B cell (primary cell): ENCODE data around the gene WDFY4. TPM values are rescaled to one million over a fixed set of nuclear protein-coding genes. Genes with fewer than 3 reads are reported as not detected.

Experiments
- ATAC-seq: fragments of 200-7000 bp; cut with Tn5 transposase; one replicate; pipeline ENCODE4 v1.10.0; 2021; ENCODE audit warnings: low read depth, mild to moderate bottlenecking, moderate number of reproducible peaks, moderate library complexity
- CTCF ChIA-PET: fragments of 350-600 bp; sonication (Branson Sonifier 250); formaldehyde crosslinking; loops from one replicate; lab custom pipeline; 2021; ENCODE audit warnings: antibody characterized with exemption, inconsistent platforms; lab: Charles Lee
- POLR2A ChIA-PET: fragments of 350-600 bp; sonication (Branson Sonifier 250); formaldehyde crosslinking; loops from one replicate; lab custom pipeline; 2021; ENCODE audit warnings: antibody characterized with exemption; lab: Charles Lee
- DNase-seq: peaks from one replicate; pipeline ENCODE4 v3.0.0; 2013
- H2AFZ ChIP-seq: 2 replicates; pipeline ENCODE4 v1.6.1; 2012; ENCODE audit warnings: mild to moderate bottlenecking, low read depth, low read length; ENCODE audit not compliant: insufficient read depth, poor library complexity, severe bottlenecking
- H3K27ac ChIP-seq, 2 donors: 1 replicate in 1 of 2; 2 replicates in 1 of 2; pipeline ENCODE4 v1.5.1; 2012 to 2013; ENCODE audit warnings: low read length in 2 of 2, mild to moderate bottlenecking in 2 of 2, moderate library complexity in 1 of 2
- H3K27me3 ChIP-seq, 4 experiments: fragments of 200-600 bp in 1 of 4; sonication (generic) in 1 of 4; replicated peaks in 1 of 4; 1 replicate in 2 of 4; 2 replicates in 2 of 4; pipeline versions ENCODE4 v1.6.1 to v1.7.0; 2013 to 2016; ENCODE audit warnings: low read length in 3 of 4, mild to moderate bottlenecking in 2 of 4, mixed read lengths in 1 of 4, moderate library complexity in 1 of 4; ENCODE audit not compliant: insufficient read depth in 4 of 4, control insufficient read depth in 3 of 4; ENCODE audit errors: control extremely low read depth in 1 of 4
- H3K36me3 ChIP-seq, 2 experiments: replicated peaks in 1 of 2; 1 replicate in 1 of 2; 2 replicates in 1 of 2; pipeline versions ENCODE4 v1.6.1 to v1.7.1; 2013; ENCODE audit warnings: low read length in 1 of 2; ENCODE audit not compliant: insufficient read depth in 2 of 2, control insufficient read depth in 1 of 2; ENCODE audit errors: control extremely low read depth in 1 of 2, extremely low read depth in 1 of 2
- H3K4me1 ChIP-seq, 2 donors: fragments of 200-600 bp in 1 of 2; sonication (generic) in 1 of 2; 1 replicate in 1 of 2; 2 replicates in 1 of 2; pipeline versions ENCODE4 v1.5.1 to v1.6.1; 2013 to 2017; ENCODE audit warnings: low read length in 2 of 2; ENCODE audit not compliant: control insufficient read depth in 2 of 2, insufficient read depth in 2 of 2
- H3K4me2 ChIP-seq: replicated peaks from 2 replicates; pipeline ENCODE3; 2012; ENCODE audit warnings: mild to moderate bottlenecking, low read depth, low read length; ENCODE audit not compliant: poor library complexity, severe bottlenecking
- H3K4me3 ChIP-seq, 5 experiments: fragments of 200-600 bp in 1 of 5; sonication (generic) in 1 of 5; 1 replicate in 3 of 5; 2 replicates in 2 of 5; pipeline versions ENCODE4 v1.5.1 to v1.7.0; 2011 to 2016; ENCODE audit warnings: low read length in 4 of 5, mild to moderate bottlenecking in 4 of 5, low read depth in 2 of 5, control low read depth in 1 of 5, moderate library complexity in 1 of 5; ENCODE audit not compliant: insufficient read depth in 1 of 5; ENCODE audit errors: control extremely low read depth in 1 of 5, extremely low read depth in 1 of 5
- H3K79me2 ChIP-seq: fragments of 200-600 bp; sonication (generic); one replicate; pipeline ENCODE4 v1.6.0; 2016; ENCODE audit warnings: low read length; ENCODE audit not compliant: control insufficient read depth, insufficient read depth
- H3K9ac ChIP-seq: fragments of 200-600 bp; sonication (generic); 2 replicates; pipeline ENCODE4 v1.6.1; 2017; ENCODE audit warnings: mild to moderate bottlenecking, low read length, moderate library complexity
- H3K9me3 ChIP-seq, 3 donors: one replicate each; pipeline versions ENCODE4 v1.6.1 to v1.7.1; 2013; ENCODE audit warnings: low read length in 2 of 3; ENCODE audit not compliant: control insufficient read depth in 2 of 3, insufficient read depth in 1 of 3; ENCODE audit errors: control extremely low read depth in 1 of 3
- H4K20me1 ChIP-seq: 2 replicates; pipeline ENCODE4 v1.6.0; 2012; ENCODE audit warnings: mild to moderate bottlenecking, low read length; ENCODE audit not compliant: insufficient read depth, control insufficient read depth, poor library complexity, severe bottlenecking
- H3K27ac Mint-ChIP-seq: one replicate; pipeline ENCODE4 v1.8.0; 2021; ENCODE audit warnings: mixed read lengths
- H3K27me3 Mint-ChIP-seq: one replicate; pipeline ENCODE4 v1.8.0; 2021; ENCODE audit warnings: mixed read lengths
- H3K4me1 Mint-ChIP-seq: one replicate; pipeline ENCODE4 v1.8.0; 2021; ENCODE audit warnings: mixed read lengths
- H3K4me3 Mint-ChIP-seq: one replicate; pipeline ENCODE4 v1.8.0; 2021; ENCODE audit warnings: mixed read lengths
- H3K9me3 Mint-ChIP-seq: one replicate; pipeline ENCODE4 v1.8.0; 2022; ENCODE audit warnings: mixed read lengths; ENCODE audit not compliant: insufficient read depth
- EZH2 ChIP-seq: IDR thresholded peaks from 2 replicates; pipeline ENCODE4 v1.6.1; 2012; ENCODE audit warnings: borderline replicate concordance, low read depth, mild to moderate bottlenecking, moderate library complexity, low read length; ENCODE audit not compliant: insufficient read depth, poor library complexity, severe bottlenecking
- WGBS: methylation state at CpG from one replicate; pipeline ENCODE4 v1.1.5; 2013; ENCODE audit warnings: missing lambda C conversion rate; ENCODE audit not compliant: insufficient coverage; 5-methylcytosine and 5-hydroxymethylcytosine counted together
- intact Hi-C: fragments of 100-400 bp; cut with micrococcal nuclease; formaldehyde crosslinking; loops from one replicate; pipeline ENCODE4 v1.10.0; 2022
- polyA plus RNA-seq: library from polyadenylated mRNA; depleted of rRNA; stranded (reverse); fragments of >200 nt; gene quantifications from 2 replicates; pipeline ENCODE4 v1.2.3, GENCODE V29; 2012
- total RNA-seq, 2 donors: library from RNA; stranded (reverse); fragments of 120-200 nt in 1 of 2; gene quantifications; 1 replicate in 1 of 2; 2 replicates in 1 of 2; pipeline versions ENCODE4 v1.2.3 to v1.2.4, GENCODE V29; 2013 to 2022
- TF ChIP-seq, protein P1 (sequence below): fragments of 200-600 bp; IDR thresholded peaks from one replicate; pipeline ENCODE4 v1.8.0; 2022; ENCODE audit warnings: antibody characterized with exemption, mild to moderate bottlenecking

The WDFY4 gene
- total and polyA plus RNA-seq, 2 donors (not counting 1 experiment from before 2014, with no cell fraction given), result 262 to 560 TPM

DNA sequence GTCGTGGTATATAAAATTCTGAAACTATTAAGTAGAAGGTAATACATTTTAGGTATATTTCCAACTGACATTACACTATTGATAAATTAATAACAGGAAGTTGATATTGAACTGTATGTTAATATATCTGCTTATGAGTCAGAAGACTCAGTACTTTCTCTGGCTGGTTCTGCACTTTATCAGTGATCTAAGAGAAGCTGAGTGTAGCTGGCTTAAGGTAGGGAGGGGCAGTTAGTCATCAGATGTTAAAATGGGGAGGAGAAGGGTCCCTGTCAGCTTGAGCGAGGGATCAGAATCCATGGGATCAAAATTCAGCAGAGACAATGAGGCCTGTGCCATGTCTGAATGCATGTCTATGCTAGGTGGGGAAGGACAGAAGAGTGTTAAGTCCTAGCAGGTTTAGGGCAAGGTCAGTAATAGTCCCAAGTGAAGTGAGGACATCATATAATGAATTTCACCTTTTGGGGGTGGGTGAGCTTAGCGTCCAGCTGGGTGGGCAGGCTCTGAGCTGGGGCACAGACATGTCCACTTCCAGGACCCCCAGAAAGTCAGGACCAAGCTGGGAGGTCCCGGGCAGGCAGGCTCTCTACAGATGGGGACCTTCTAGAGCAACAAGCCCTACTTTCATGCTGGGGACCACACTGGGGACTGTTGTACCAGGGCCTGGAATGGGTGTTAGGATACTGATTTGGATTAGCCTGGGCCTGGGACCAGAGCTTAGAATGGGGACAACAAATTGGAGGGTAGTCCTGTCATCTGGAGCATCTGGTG, 82.9 kb downstream of the WDFY4 start:
- Histone ChIP-seq H3K4me3 (no peak overlapping the region), H2AFZ (no peak overlapping the region), H3K4me1 (no peaks in the 10 kb centered on the region), H3K79me2 (peaks cover 91% of the 10 kb centered on the region), H3K36me3 (peaks cover 8 to 93% of the 10 kb centered on the region in 2 experiments), H3K4me2 (no peak overlapping the region), H4K20me1 (peaks cover 94% of the 10 kb centered on the region), H3K27me3 (no peaks in the 10 kb centered on the region), H3K9me3 (peaks cover 0 to 6% (median 3%) of the 10 kb centered on the region in 3 donors), H3K9ac (no peak overlapping the region), H3K27ac (no peak overlapping the region)
- peak overlapping the region; percentile 18 for H3K27ac Mint-ChIP-seq
- ATAC-seq (no peak), DNase-seq (no peak)
- no peak overlapping the region for H3K4me3 Mint-ChIP-seq
- ChIA-PET CTCF (interaction anchor here (0.7 to 1.9 kb wide), 4 partner anchors 35 to 109 kb away, joined by 4 to 5 read pairs (median 4); no protein-coding TSS in a partner anchor), POLR2A (interaction anchor here (0.7 kb wide), 1 partner anchor 13 kb away, joined by 3 read pairs; no protein-coding TSS in a partner anchor)
- H3K4me1 Mint-ChIP-seq, result peaks cover 22% of the 10 kb centered on the region
- H3K9me3 Mint-ChIP-seq, result peaks cover 2% of the 10 kb centered on the region
- intact Hi-C loops, result no loop called here
- no peaks in the 10 kb centered on the region for H3K27me3 Mint-ChIP-seq
- 100% methylated on average over 3 of the region's 4 CpGs for WGBS
- no peak for TF ChIP-seq EZH2
- TF ChIP-seq, protein P1, sequence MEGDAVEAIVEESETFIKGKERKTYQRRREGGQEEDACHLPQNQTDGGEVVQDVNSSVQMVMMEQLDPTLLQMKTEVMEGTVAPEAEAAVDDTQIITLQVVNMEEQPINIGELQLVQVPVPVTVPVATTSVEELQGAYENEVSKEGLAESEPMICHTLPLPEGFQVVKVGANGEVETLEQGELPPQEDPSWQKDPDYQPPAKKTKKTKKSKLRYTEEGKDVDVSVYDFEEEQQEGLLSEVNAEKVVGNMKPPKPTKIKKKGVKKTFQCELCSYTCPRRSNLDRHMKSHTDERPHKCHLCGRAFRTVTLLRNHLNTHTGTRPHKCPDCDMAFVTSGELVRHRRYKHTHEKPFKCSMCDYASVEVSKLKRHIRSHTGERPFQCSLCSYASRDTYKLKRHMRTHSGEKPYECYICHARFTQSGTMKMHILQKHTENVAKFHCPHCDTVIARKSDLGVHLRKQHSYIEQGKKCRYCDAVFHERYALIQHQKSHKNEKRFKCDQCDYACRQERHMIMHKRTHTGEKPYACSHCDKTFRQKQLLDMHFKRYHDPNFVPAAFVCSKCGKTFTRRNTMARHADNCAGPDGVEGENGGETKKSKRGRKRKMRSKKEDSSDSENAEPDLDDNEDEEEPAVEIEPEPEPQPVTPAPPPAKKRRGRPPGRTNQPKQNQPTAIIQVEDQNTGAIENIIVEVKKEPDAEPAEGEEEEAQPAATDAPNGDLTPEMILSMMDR, result no peak

DNA sequence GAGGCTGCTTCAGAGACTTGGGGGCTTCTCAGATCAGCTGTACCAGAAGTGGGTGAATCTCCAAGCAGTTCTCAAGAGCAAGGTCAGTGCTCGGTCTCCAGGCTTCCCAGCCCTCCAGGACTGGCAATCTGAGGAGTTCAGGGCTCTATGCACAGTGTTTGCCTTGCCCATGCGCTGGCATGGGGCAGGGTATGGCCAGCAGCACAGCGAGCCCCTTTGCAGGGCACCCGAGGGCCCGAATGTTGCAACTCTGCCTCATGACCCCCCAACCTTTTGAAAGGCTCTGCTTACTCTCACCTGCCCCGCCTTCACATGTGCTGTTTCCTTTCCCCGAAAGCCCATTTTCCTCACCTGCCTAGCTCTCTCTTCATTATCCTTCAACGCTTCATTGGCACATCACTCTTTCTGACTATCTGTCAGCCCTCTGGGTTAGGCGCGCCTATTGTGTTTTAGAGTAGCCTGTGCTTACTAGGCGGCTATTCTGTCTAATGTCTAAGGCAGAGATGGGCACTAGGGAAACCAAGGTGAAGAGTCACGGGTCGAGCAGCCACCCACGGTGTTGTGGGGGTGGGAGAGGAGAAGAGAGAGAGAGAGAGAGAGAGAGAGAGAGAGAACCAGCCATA, 83.6 kb downstream of the WDFY4 start:
- POLR2A ChIA-PET, result no interaction called here
- H3K27ac Mint-ChIP-seq, result peak overlapping the region; percentile 42

More for the DNA sequence above, 83.6 kb downstream of the WDFY4 start:
- no peak for ATAC-seq
- Mint-ChIP-seq H3K4me3 (no peak overlapping the region), H3K27me3 (no peaks in the 10 kb centered on the region), H3K4me1 (peaks cover 22% of the 10 kb centered on the region), H3K9me3 (peaks cover 2% of the 10 kb centered on the region)
- Histone ChIP-seq H3K4me3 (no peak overlapping the region), H3K9ac (no peak overlapping the region), H2AFZ (no peak overlapping the region), H3K9me3 (peaks cover 0 to 6% (median 3%) of the 10 kb centered on the region in 3 donors), H3K36me3 (peaks cover 2 to 90% of the 10 kb centered on the region in 2 experiments), H3K4me1 (no peaks in the 10 kb centered on the region), H3K27ac (no peak overlapping the region), H3K27me3 (no peaks in the 10 kb centered on the region), H4K20me1 (peaks cover 91% of the 10 kb centered on the region), H3K4me2 (no peak overlapping the region), H3K79me2 (peaks cover 87% of the 10 kb centered on the region)
- DNase-seq, result no peak
- CTCF ChIA-PET, result interaction anchor here (1.2 to 1.9 kb wide), 3 partner anchors 35 to 110 kb away, joined by 4 to 5 read pairs (median 4); no protein-coding TSS in a partner anchor
- 94% methylated on average over 11 of the region's 14 CpGs for WGBS
- TF ChIP-seq, protein P1, result no peak
- TF ChIP-seq EZH2, result no peak
- intact Hi-C loops, result no loop called here
